CD4-positive, CD25-positive, alpha-beta regulatory T cell (primary cell): Measurements from ENCODE around the gene RSPH1. TPM values are rescaled to one million over a fixed set of nuclear protein-coding genes. Genes with fewer than 3 reads are reported as not detected.

Experiments
- ATAC-seq, 2 donors: fragments of 150-1000 bp; cut with Tn5 transposase; one replicate each; pipeline ENCODE4 v1.10.0; 2021; ENCODE audit warnings: low read depth in 2 of 2, moderate number of reproducible peaks in 2 of 2, moderate library complexity in 1 of 2
- DNase-seq, 3 donors: peaks; one replicate each; pipeline versions ENCODE4 v3.0.0 to v3.0.0-alpha.2; 2012 to 2022; ENCODE audit warnings: mixed read lengths in 1 of 3
- H3K27ac ChIP-seq: one replicate; pipeline ENCODE4 v1.7.0; 2013; ENCODE audit warnings: mild to moderate bottlenecking, low read length; ENCODE audit not compliant: insufficient read depth, poor library complexity, severe bottlenecking
- H3K27me3 ChIP-seq: one replicate; pipeline ENCODE4 v1.7.0; 2013; ENCODE audit warnings: low read length; ENCODE audit not compliant: control insufficient read depth, insufficient read depth
- H3K36me3 ChIP-seq: one replicate; pipeline ENCODE4 v1.7.0; 2013; ENCODE audit warnings: mild to moderate bottlenecking, low read length, moderate library complexity; ENCODE audit not compliant: control insufficient read depth, insufficient read depth
- H3K4me1 ChIP-seq: 2 replicates; pipeline ENCODE4 v1.7.0; 2013; ENCODE audit warnings: mild to moderate bottlenecking, low read length; ENCODE audit not compliant: insufficient read depth, control insufficient read depth, poor library complexity, severe bottlenecking
- H3K4me3 ChIP-seq: one replicate; pipeline ENCODE4 v1.7.0; 2013; ENCODE audit warnings: low read depth, mild to moderate bottlenecking, low read length, moderate library complexity
- H3K9me3 ChIP-seq, 2 experiments: 1 replicate in 1 of 2; 2 replicates in 1 of 2; pipeline ENCODE4 v1.7.0; 2013; ENCODE audit warnings: low read length in 2 of 2, mild to moderate bottlenecking in 1 of 2, moderate library complexity in 1 of 2; ENCODE audit not compliant: control insufficient read depth in 2 of 2
- H3K27ac Mint-ChIP-seq, 3 donors: one replicate each; pipeline ENCODE4 v1.8.0; 2020 to 2022; ENCODE audit warnings: mild to moderate bottlenecking in 3 of 3, mixed read lengths in 3 of 3, moderate library complexity in 2 of 3
- H3K27me3 Mint-ChIP-seq: one replicate; pipeline ENCODE4 v1.8.0; 2022; ENCODE audit warnings: mild to moderate bottlenecking, mixed read lengths
- H3K36me3 Mint-ChIP-seq: one replicate; pipeline ENCODE4 v1.8.0; 2020; ENCODE audit warnings: mixed read lengths
- H3K4me1 Mint-ChIP-seq, 4 donors: one replicate each; pipeline ENCODE4 v1.8.0; 2020 to 2022; ENCODE audit warnings: mixed read lengths in 4 of 4, mild to moderate bottlenecking in 1 of 4
- H3K4me3 Mint-ChIP-seq, 4 donors: one replicate each; pipeline ENCODE4 v1.8.0; 2020 to 2022; ENCODE audit warnings: mild to moderate bottlenecking in 4 of 4, mixed read lengths in 4 of 4, moderate library complexity in 3 of 4
- H3K9me3 Mint-ChIP-seq, 7 donors: one replicate each; pipeline ENCODE4 v1.8.0; 2020 to 2022; ENCODE audit warnings: mixed read lengths in 7 of 7, mild to moderate bottlenecking in 3 of 7, moderate library complexity in 2 of 7
- polyA plus RNA-seq, 4 donors: library from polyadenylated mRNA; unstranded; fragments of 300-500 nt; fragmentation: Illumina TruSeq; gene quantifications; one replicate each; pipeline ENCODE4 v1.2.3, GENCODE V29; 2021
- total RNA-seq: library from RNA; stranded (reverse); gene quantifications from one replicate; pipeline ENCODE4 v1.2.3, GENCODE V29; 2022

Gene RSPH1
- total and polyA plus RNA-seq, 5 donors from 2014 or later = 0.25 TPM; not detected in 4

GRCh38 chr21:42460391-42461184 lies 35.4 kb downstream of the RSPH1 start:
- peaks cover 61% of the 10 kb centered on the region for H3K4me1 ChIP-seq
- Mint-ChIP-seq H3K27ac (peak overlapping the region; percentile 89 to 96 (median 92)), H3K36me3 (no peaks in the 10 kb centered on the region), H3K4me1 (peaks cover 16 to 74% (median 61%) of the 10 kb centered on the region in 4 donors), H3K9me3 (peaks cover 0 to 1% (median 0%) of the 10 kb centered on the region in 7 donors), H3K4me3 (peak overlapping the region in 3 of 4 donors; percentile 26 to 79 (median 34)), H3K27me3 (no peaks in the 10 kb centered on the region)
- DNase-seq (peak; percentile 19 to 78 (median 67)), ATAC-seq (peak; percentile 39 to 61)
- H3K36me3 ChIP-seq = no peaks in the 10 kb centered on the region
- peak overlapping the region; percentile 19 for H3K4me3 ChIP-seq
- H3K9me3 ChIP-seq = no peaks in the 10 kb centered on the region
- H3K27ac ChIP-seq = peak overlapping the region; percentile 75
- no peaks in the 10 kb centered on the region for H3K27me3 ChIP-seq

DNA sequence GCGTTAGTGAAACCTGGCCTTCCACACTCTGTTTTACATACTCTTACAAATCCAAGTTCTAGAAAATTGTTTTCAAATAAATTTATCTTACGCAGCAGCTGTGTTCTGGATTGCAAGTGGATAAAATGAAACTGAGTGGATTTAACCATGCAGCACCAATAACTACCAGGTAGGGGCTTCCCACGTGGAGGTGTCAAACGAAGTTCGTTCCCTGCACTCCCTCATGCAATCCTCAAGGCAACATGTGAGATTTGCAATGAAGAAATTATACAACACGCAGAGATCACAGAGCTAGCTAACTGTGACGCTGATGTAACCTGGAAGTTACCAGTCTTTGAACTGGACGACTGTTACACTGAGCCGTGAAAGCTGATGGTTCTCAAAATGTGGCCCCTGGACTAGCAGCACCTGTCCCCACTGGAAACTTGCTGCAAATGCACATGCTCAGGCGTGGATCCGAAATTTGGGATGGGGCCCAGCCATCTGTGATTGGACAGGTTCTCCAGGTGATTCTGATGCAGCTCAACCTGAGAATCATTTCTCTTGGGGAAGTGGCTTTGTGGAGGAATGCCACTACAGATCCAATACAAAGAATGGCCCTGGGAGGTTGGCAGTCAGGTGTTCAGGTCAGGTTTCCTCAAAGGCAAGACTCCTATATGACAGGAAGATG lies 36.3 kb downstream of the RSPH1 start:
- Histone ChIP-seq H3K4me3 (no peak overlapping the region), H3K27ac (peak overlapping the region; percentile 75), H3K36me3 (no peaks in the 10 kb centered on the region), H3K4me1 (peaks cover 52% of the 10 kb centered on the region), H3K27me3 (no peaks in the 10 kb centered on the region), H3K9me3 (no peaks in the 10 kb centered on the region)
- Mint-ChIP-seq H3K9me3 (peaks cover 0 to 1% (median 0%) of the 10 kb centered on the region in 7 donors), H3K4me3 (peak overlapping the region in 1 of 4 donors; percentile 26), H3K27me3 (no peaks in the 10 kb centered on the region), H3K4me1 (peaks cover 9 to 68% (median 55%) of the 10 kb centered on the region in 4 donors), H3K36me3 (no peaks in the 10 kb centered on the region), H3K27ac (peak overlapping the region in 2 of 3 donors; percentile 92 to 96)
- no peak for DNase-seq
- no peak for ATAC-seq

DNA sequence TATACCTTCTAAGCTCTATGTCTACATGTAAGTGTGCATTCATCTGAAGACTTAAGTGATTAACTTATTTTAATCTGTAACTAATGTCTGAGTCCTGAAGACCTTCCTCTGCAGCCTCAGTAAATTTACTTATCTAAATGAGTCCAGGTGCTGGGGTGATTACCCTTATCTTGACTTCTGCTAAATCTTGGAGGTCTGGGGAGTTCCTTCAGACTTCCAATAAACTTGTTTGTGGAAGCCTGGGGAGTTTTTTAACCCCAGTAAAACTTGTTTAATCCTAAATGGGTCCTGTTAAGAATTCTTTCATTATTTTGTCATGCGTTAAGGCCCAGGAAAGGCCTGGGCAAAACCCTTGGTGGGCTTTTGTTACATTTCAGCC lies 37.0 kb downstream of the RSPH1 start:
- no peaks in the 10 kb centered on the region for H3K9me3 ChIP-seq

GRCh38 chr21:42456457-42456856 lies 39.6 kb downstream of the RSPH1 start:
- no peaks in the 10 kb centered on the region for H3K9me3 ChIP-seq
- Mint-ChIP-seq H3K4me3 (peak overlapping the region in 1 of 4 donors; percentile 64), H3K36me3 (no peaks in the 10 kb centered on the region), H3K27ac (peak overlapping the region; percentile 57 to 91 (median 66)), H3K9me3 (peaks cover 0 to 1% (median 0%) of the 10 kb centered on the region in 7 donors), H3K27me3 (no peaks in the 10 kb centered on the region), H3K4me1 (peaks cover 0 to 41% (median 30%) of the 10 kb centered on the region in 4 donors)
- DNase-seq (peak in 2 of 3 donors; percentile 44 to 84), ATAC-seq (peak; percentile 90 to 97)
- no peak overlapping the region for H3K4me3 ChIP-seq
- H3K27ac ChIP-seq = no peak overlapping the region
- H3K36me3 ChIP-seq = no peaks in the 10 kb centered on the region
- H3K27me3 ChIP-seq = no peaks in the 10 kb centered on the region
- H3K4me1 ChIP-seq = peaks cover 24% of the 10 kb centered on the region

More for the DNA sequence above, 37.0 kb downstream of the RSPH1 start:
- DNase-seq (no peak), ATAC-seq (no peak)
- H3K4me3 ChIP-seq = no peak overlapping the region
- Mint-ChIP-seq H3K27ac (no peak overlapping the region), H3K9me3 (peaks cover 0 to 1% (median 0%) of the 10 kb centered on the region in 7 donors), H3K4me1 (peaks cover 9 to 62% (median 52%) of the 10 kb centered on the region in 4 donors), H3K4me3 (no peak overlapping the region), H3K27me3 (no peaks in the 10 kb centered on the region), H3K36me3 (no peaks in the 10 kb centered on the region)
- no peaks in the 10 kb centered on the region for H3K27me3 ChIP-seq
- no peak overlapping the region for H3K27ac ChIP-seq
- no peaks in the 10 kb centered on the region for H3K36me3 ChIP-seq
- H3K4me1 ChIP-seq = peaks cover 46% of the 10 kb centered on the region

DNA sequence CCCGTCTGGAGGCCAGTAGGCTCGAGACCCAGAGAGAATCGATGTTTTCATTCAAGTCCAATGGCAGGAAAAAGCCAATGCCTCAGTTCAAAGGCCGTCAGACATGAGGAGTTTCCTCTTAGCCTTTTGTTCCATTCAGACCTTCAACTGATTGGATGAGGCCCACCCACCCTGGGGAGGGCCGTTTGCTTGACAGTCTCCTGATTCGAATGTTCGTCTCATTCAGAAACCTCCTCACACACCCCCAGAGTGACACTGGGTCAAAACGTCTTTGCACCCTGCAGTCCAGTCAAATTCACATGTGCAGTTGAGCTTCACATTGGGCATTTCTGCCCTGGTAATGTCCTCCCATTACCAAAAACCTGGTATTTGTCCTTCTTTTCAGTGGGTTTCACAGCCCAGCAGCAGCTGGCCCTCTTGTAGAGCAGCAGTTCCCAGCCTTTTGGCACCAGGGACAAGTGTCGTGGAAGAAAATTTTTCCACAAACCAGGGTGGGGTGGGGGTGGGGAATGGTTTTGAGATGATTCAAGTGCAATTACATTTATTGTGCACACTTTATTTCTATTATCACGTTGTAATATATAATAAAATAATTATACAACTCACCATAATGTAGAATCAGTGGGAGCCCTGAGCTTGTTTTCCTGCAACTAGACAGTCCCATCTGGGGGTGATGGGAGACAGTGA lies 40.1 kb downstream of the RSPH1 start:
- Histone ChIP-seq H3K36me3 (no peaks in the 10 kb centered on the region), H3K4me3 (no peak overlapping the region), H3K9me3 (no peaks in the 10 kb centered on the region), H3K4me1 (peaks cover 19% of the 10 kb centered on the region), H3K27me3 (no peaks in the 10 kb centered on the region), H3K27ac (no peak overlapping the region)
- no peak for DNase-seq
- H3K9me3 Mint-ChIP-seq = peaks cover 0 to 1% (median 0%) of the 10 kb centered on the region in 7 donors
- H3K36me3 Mint-ChIP-seq = no peaks in the 10 kb centered on the region
- peak overlapping the region in 2 of 3 donors; percentile 57 to 91 for H3K27ac Mint-ChIP-seq
- H3K4me1 Mint-ChIP-seq = peaks cover 0 to 39% (median 27%) of the 10 kb centered on the region in 4 donors
- H3K27me3 Mint-ChIP-seq = no peaks in the 10 kb centered on the region
- no peak for ATAC-seq
- no peak overlapping the region for H3K4me3 Mint-ChIP-seq

- no peak for DNase-seq
- no peaks in the 10 kb centered on the region for H3K27me3 Mint-ChIP-seq
- Histone ChIP-seq H3K4me1 (peaks cover 19% of the 10 kb centered on the region), H3K36me3 (no peaks in the 10 kb centered on the region), H3K9me3 (no peaks in the 10 kb centered on the region), H3K4me3 (no peak overlapping the region), H3K27me3 (no peaks in the 10 kb centered on the region), H3K27ac (no peak overlapping the region)
- no peaks in the 10 kb centered on the region for H3K36me3 Mint-ChIP-seq
- H3K27ac Mint-ChIP-seq = peak overlapping the region in 2 of 3 donors; percentile 12 to 73
- H3K9me3 Mint-ChIP-seq = peaks cover 0 to 1% (median 0%) of the 10 kb centered on the region in 7 donors
- peaks cover 0 to 39% (median 26%) of the 10 kb centered on the region in 4 donors for H3K4me1 Mint-ChIP-seq
- no peak for ATAC-seq
- H3K4me3 Mint-ChIP-seq = no peak overlapping the region
Observed at GRCh38 chr21:42455196-42455595, 40.8 kb downstream of the RSPH1 start.

- Histone ChIP-seq H3K27me3 (no peaks in the 10 kb centered on the region), H3K36me3 (no peaks in the 10 kb centered on the region), H3K4me1 (peaks cover 22% of the 10 kb centered on the region), H3K4me3 (no peak overlapping the region), H3K27ac (no peak overlapping the region), H3K9me3 (no peaks in the 10 kb centered on the region)
- Mint-ChIP-seq H3K4me3 (no peak overlapping the region), H3K36me3 (peaks cover 3% of the 10 kb centered on the region), H3K27ac (peak overlapping the region in 1 of 3 donors; percentile 79), H3K9me3 (peaks cover 0 to 1% (median 0%) of the 10 kb centered on the region in 7 donors), H3K4me1 (peaks cover 0 to 39% (median 28%) of the 10 kb centered on the region in 4 donors), H3K27me3 (no peaks in the 10 kb centered on the region)
- ATAC-seq = no peak
- no peak for DNase-seq
Observed at GRCh38 chr21:42454786-42455185, 41.2 kb downstream of the RSPH1 start.
